Activated CD4-positive, CD25-positive, alpha-beta regulatory T cell (primary cell): ENCODE data around the gene PXK.

Source experiments
- DNase-seq, 4 experiments: peaks; one replicate each; lab custom pipeline; 2025; lab: John Stamatoyannopoulos, UW

Gene PXK

DNA sequence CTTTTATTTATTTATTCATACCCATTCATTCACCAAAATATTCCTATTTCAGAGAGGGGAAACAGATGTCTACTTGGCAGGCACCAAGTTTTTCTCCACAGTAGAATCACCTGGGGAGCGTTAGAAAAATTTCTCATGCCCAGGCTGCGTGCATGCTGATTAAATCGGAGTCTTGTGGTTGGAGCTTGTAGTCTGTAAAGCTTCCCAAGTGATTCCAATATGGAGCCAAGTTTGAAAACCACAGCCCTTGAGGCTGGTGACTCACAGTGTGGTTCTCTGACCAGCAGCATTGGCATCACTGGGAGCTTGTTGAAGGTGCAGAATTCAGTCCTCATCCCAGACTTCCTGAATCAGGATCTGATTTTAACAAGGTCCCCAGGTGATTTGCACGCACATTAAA is 51.2 kb downstream of the PXK start:
- no peak for DNase-seq

DNA sequence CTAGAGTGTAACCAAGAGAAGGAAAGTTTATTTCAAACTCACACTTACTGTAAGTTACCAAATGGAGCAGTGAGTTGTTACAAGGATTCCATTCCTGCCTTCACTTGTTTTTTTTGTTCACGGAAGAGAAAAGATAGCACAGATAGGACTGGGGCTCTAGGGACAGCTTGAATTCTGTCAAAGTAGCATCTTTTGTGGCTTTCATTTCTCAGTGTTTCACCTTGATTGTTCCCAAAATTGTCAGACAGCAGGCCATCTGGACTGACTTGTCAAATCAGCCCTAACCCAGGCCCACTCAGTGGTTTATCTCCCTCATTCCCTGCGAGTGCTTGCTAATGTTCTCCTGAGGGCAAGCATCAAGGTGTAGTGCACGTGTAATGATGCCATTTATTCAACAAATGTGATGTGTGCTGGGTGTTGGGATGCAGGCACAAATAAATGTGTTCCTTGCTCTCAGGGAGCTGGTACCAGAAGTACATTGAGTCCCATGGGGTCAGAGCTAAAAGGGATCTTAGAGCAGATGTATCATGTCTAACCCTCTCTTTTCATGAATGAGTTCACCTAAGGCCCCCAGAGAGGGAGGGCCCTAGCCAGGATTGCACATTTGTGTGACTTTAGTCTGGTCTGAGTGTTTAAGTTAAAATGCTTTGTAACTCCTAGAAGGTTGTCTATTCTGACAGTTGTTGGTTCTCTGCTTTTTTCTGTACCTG is 51.8 kb downstream of the PXK start:
- no peak for DNase-seq

DNA sequence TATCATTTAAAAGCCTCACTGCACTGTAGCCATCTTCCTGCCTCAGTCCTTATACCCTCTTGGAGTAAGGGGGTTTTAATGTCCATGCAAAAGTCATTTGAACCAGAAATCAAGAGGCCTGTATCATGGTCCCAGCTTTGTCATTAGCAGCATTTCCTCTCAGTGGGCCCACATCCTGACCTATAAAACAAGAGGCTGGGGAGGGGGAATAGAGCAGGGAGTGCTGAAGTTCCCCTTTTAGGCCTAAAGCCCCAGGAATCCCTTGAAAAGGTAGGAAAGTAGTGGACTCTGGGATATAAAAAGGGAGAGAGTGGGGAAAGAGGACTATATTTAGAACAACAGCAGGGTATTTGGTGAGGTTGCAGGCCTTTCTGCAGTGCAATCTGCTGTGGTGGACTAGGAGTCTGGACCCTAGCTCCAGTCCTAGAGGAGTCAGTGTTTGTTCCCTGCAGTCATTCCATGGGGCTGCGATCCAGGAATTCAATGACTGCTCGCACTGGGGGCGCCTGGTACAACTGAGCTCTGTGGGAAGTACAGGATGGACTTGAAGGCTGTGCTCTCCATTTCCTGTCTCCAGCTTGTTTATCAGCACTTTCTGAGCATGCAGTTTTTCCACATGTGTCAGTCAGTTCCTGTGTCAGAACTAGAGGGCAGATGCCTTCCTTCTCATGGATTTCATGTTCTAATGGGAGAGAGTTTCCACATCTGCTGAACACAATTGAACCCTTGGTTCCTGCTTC is 54.1 kb downstream of the PXK start:
- DNase-seq, result no peak

DNA sequence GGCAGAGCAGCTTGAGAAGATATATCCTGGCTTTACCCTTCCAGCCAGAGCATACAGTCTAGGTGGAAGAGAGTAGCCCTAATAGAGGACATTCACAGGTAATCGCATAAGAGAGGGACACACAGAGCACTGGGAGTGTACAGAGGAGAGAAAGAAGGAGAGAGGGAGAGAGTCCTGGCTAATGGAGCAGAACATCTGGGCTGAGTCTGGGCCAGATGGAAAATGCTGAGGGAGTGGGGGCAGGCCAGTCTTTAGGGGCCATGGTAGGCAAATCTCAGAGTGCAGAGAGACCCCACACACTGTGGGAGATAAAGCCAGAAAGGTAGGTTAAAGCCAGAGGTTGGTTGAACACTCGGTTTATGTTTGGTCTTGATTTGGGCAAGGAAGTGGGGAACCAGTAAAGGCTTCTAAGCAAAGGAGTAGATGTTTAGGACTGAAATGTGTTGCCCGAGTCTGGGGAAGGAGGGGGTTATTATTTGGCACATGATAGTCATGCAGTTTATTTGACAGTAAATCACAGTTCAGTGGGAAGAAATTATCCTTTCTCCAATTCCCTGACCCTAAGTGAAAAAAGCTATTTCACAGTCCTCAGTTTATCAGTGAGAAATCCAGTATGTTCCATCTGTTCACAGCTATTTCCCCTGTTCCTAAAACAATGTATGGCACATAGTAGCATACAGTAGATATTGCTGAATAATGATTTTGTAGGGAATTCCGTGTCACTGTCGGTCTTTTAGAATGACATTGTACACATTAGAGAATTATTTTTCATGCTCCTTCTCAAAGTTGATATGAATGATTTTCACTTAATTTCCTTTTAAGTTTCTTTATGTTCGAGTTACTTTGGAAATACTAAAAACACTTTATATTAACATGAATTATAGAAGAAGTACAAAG is 55.2 kb downstream of the PXK start:
- no peak for DNase-seq

DNA sequence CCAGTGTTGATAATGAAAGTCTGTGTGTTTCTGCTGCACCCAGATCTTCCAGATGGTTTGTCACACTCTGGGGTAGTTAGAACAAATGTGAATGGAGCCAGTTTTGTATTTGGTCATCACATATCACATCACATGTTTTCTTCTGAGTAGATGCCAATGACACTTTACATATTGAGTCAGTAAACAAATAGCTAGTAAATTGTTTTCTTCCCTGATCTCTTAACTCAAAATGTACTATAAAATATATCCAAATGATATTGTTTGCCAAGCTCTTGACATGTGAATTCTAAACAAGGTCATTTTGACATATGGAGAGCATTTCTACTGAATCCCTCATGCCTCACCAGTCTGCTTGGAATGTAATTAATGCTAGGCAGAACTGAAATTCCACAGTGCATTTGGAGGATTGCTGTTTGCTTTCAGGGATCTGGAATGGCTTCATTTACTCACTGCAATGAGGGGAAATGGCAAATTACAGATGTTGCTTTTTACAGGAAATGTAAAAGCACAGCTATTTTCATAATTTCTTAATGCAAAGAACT is 55.9 kb downstream of the PXK start:
- DNase-seq, result no peak

DNA sequence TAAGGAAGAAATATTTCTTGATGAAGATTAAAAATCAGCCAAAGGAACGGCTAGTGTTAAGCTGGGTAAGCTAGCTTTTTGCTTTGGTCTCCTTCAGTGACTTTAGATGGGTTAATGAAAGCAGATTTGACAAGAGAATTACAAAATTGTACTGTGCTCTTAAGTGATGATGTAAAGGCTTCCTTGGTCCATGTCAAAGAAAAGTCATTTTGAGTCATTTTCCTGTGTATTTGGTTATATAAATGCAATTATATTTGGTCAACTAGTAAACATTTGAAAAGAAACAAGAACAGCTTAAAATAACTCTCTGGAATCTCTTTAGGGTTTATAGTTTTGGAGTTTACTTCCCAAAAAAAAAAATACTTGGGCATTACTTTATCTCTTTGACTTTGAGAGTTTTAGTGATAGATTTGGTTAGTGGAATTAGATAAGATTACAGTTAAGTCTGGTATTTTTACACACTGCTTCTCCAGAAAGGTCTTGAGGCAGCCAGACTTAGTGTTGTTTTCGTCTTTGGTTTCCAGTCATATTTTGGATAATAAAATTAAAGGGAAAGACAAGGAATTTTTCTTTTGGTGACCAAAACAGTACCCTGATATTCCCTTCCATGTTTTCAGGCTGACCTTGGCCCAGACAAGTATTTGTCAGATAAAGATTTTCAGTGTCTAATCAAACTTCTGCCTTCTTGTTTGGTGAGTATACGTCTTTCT is 58.6 kb downstream of the PXK start:
- no peak for DNase-seq

DNA sequence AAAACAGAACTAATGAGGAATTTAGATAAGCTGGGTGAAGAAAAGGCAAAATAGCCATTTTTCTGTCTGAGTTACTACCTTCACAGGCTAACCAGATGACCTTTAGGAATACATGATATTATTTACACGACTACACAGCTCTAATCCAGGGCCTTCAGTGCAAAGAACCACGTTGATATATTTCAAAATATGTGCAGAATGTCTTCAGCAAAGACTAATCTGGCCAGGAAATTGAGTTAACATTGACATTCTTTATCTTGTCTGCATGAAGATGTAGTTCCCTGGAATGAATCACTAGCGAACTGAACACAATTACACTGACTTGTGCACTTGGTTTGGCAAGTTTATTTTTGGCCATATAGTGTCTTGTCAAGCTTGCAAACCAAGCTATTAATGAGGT is 59.5 kb downstream of the PXK start:
- DNase-seq, result no peak

DNA sequence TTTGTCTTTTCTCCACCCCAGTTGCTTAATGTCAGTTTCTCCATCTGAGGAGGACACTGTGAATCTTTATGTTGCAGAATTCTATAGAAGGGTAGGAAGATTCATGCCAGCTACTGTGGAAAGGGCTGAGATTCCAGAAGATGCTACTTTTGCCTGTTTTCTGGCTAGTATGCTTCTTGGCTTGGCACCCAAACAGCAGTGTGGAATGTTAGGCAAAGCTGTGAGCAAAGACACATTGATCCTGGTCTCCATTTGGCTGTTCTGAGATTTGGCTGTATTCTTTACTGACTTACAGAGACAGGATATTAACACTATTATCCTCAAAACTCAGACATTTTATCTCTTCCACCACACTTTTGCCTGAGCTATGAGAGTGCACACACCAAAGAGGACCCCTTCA is 61.6 kb downstream of the PXK start:
- no peak for DNase-seq

DNA sequence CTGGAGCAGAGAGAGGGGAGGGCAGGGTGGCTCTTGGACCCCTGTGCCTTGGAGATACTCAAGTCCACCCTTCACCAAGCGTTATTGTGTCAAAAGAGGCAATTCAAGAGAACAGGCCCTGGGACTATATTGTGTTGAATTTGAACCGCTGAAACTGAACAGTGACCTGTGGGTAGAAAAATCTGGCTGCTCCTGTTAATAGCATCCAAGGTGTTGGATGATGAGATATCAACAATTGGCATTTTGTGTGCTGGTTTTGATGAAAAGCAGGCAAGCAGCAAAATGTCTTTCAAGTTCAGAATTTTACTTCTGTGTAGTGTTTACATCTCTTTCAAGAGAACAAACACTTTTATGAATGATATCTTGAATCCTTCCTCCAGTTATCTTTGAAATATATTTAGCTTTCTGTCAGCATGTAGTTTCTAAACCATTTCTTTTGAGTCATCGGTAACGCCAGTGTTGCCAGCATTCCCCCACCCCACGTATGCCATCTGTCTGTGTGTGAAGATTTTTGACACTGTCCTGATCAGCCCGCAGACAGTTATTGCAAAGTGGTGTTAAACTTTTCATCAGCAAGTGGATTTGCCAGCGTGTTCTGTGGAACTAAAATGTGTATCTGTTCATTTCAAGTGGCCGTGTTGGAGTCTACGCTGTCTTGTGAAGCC is 66.1 kb downstream of the PXK start:
- no peak for DNase-seq

DNA sequence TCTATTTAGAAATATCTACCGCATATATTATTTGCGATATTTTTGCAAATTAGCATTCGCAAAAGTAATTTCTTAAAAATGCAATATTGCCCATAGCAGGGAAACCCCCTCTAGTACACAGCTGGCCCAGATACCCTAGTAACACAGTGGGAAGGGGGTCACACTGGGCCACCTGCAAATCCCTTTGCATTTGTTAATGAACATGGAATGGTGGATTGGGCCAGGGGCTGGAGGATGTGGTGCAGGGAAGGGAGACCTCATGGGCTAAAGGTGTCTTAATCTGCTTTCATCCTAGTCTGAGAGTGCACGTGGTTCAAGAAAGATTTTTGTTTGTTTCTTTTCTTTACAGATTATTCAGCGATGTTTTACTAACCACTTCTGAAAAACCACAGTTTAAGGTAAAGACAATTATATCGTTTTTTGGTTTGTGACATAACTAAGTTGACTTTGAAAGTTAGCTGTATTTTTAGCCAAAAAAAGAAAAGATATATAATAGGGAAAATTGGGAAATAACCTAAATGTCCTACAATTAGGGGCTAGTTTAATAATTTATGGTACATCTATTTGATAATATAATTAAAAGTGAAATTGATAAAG is 70.9 kb downstream of the PXK start:
- DNase-seq, result no peak

DNA sequence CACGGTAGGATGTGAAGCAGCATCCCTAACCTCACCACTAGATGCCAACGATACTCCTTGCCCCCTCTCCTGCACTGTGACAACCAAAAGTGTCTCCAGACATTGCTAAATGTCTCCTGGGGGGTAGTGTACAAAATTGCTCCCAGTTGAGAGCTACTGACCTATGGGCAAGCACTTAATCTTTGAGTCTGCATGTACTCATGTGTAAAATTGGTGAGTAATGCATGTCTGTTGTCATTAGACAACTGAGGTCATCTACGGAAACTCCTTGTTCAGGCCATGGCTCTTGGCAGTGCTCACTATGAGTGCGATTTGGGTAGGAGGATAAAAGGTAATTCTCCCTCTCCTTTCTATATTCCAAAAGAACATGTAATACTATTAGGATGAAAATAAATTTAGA is 71.7 kb downstream of the PXK start:
- DNase-seq, result no peak

DNA sequence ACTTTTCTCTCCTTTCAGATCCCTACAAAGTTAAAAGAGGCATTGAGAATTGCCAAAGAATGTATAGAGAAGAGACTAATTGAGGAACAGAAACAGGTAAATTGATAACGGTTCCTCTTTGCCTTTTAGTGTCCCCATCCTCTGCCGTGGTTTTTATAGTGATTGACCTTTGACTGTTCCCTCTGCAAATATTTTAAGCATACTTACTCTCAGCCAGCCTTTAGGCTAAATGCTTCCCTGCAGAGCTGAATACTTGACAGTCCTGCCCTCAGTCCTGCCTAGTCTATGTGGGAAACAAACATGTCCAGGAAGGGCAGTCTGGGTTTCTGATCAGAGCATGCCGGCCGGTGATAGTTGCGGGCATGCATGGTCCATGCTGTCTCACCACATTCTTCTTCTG is 76.2 kb downstream of the PXK start:
- no peak for DNase-seq

DNA sequence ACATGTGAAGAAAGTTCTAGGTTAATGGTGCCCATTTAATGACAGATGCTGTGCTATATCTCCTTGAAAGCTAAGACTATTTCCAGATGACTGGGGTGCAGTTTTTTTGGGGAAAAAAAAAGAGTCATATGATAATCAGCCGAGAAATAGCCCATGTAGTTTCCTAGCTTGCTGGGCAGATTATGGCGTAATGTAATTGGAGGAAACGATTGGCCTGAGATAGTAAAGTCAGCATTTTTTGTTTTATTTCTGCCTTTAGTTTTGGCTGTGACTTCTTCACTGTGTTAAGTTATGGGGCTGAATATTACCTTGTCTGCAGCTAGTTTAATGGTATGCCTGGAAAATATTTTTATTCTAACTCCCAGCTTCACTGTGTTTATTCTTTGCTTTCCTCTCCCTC is 77.0 kb downstream of the PXK start:
- DNase-seq, result no peak

DNA sequence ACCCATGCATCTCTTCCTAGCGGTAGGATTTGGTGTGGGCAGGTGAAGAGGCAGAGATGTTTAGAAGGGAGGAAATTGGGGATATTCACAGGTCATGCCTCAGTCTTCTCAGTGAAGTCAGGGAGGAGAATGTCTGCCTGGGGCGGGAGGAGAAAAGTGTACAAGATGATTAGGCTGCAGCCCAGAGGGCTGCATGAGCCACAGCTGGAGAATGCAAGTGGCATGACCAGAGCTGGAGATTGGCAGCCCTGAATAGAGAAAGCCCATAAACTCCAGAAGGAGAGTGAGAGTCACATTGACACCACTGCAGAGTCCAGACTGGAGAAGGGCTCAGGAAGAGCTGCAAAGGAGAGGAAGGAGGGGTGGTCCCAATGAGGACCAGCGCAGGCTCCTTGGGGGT is 78.3 kb downstream of the PXK start:
- DNase-seq, result no peak

DNA sequence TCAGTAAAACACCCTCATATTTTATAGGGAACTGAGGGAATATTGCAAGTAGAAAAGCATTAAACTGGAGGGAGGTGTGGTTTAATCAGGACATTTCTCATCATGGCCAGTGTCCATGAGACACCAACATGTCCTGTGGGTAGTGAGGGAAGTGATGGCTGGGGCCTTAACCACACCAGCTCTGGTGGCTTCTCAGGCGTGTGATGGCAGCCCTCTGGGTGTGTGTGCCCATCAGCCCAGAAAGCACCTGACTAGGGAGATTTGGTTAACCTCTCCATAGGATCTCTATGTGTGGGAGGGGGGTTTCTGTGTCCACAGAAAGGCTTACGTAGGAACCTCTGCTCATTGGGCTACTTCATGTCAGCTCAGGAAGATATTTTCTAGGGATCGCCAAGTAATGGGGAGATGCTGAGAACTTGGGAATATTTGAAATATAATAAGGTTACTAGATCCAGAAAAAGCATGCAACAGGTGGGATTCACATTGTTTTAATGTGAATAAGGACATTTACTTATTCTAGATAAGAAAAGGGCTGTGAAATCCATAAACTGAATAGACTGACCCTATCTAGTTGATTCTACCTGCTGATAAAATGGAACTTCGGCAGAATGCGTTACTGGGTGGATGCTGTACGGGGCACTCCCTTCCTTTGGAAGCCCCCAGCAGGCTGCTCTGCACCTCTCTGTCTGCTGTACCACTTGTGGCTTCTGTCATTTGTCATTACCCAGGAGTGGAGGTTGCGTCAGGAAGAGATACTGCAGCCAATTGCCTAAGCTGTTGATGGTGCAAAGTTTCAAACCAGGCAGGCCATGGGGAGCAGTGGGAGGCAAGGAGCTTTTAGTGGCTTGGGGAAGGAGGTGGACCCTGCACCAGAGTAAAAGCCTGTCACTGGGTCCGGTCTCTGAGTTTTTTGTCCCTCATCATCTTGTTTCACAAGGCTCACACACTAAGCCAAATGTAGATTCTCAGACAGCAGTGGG is 79.4 kb downstream of the PXK start:
- no peak for DNase-seq

DNA sequence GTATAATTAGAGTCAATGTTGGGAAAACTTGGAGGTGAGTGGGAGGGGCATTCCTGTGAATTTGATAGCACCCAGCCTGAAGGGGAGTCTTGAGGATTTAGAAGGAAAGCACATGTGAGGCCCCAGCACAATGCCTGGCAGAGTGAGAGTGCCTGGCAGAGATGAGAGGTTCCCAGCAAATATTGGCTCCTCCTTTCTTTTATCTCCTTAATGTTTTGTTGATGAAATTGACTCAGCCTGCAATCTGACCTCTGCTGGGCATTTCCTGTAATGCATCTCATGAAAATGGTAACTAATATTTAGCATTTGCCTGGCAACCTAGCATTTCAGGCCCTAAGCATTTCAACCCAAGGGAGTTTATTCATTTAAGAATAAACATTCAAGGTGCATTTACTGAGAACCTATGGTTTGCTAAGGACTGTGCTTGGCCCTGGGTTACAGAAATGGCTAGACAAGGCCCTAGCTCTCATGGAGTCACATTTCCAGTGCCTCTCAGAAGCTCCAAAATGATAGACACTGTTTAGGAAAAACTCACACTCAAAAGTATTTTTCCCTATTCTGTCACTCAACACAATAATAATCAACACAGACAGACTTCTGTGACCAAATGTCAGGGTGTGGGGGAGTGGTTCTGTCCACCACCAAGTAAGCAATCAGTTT is 82.0 kb downstream of the PXK start:
- DNase-seq, result peak in 2 of 4 experiments; percentile 4 to 8

DNA sequence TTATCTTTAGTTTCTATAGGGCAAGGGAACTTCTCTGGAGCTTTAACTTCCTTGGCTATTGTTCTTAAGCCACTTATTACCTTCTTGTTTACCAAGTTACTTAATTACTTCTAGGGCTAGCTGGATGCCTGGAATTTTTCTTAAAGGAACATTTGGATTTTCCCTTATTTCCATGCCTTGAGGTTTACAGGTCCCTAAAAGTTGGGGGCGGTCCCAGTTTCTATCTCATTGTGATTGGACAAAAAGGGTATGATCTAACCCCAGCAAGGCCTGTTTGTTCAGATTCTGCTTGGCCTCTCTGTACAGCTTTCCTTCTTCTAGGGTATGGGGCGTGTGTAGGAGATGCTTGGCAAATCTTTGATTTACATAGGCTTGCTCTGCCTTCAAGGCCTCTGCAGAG is 83.5 kb downstream of the PXK start:
- DNase-seq, result no peak

DNA sequence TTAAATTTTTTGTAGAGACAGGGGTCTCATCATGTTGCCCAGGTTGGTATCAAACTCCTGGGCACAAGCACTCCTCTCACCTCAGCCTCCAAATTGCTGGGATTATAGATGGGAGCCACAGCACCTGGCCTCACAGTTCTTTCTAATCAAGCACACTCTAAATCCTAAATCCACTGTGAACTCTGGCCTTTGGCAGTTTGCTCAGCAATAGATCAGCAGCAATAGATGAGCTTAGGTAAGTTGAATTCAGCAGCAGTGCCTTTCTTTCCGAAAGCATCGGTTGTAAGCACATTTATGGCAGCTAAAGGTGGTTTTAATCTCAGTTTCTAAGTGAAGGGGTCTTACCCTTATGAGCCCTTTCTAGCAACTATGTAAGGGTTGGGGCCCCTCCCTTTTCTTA is 84.4 kb downstream of the PXK start:
- DNase-seq, result no peak

DNA sequence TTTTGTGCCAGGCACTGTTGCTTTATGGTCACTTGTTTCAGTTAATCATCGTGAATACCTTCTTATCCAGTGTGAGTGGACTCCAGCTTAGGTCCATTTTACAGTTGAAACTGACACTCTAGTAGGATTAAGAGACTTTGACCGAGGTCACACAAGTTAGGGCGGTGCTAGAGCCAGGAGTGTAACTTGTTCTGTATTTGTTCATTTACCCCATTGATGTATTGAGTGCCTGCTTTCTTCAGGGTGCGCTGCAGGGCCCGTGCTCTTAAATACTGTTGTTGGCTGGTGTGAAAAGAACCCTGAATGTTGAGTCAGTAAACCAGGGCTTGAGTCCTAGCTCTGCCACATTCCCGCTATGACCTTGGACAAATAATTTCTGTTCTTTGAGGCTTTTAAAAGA is 85.5 kb downstream of the PXK start:
- DNase-seq, result no peak
